Activated T-helper 9 cell treated with anti-CD3 and anti-CD28 coated beads, Interleukin-2, amount 50 U/mL, for 16 hours (primary cell): ENCODE results near the gene RBM19.

Experiments
- DNase-seq: peaks from one replicate; pipeline ENCODE4 v3.0.0-alpha.2; 2020; ENCODE audit warnings: low read depth

The RBM19 gene

DNA sequence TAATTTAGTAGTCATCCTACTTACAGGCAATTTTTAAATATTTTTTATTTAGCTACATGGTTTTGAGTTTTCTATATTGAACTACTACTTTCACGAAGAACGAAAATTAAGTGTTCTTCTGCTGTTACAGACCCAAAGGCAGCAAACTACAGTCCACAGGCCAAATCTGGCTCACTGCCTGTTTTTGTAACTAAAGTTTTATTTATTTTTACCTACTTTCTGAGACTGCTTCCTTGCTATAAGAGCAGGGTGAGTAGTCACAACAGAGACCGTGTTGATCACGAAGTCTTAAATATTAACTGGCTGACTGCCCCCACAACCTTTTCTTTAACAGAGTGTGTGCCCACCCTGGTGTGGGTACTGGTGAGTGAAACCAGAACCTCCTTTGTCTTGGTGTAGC lies 11.6 kb downstream of the RBM19 start:
- DNase-seq: no peak

GRCh38 chr12:113950873-113951272 lies 15.3 kb downstream of the RBM19 start:
- DNase-seq: no peak

DNA sequence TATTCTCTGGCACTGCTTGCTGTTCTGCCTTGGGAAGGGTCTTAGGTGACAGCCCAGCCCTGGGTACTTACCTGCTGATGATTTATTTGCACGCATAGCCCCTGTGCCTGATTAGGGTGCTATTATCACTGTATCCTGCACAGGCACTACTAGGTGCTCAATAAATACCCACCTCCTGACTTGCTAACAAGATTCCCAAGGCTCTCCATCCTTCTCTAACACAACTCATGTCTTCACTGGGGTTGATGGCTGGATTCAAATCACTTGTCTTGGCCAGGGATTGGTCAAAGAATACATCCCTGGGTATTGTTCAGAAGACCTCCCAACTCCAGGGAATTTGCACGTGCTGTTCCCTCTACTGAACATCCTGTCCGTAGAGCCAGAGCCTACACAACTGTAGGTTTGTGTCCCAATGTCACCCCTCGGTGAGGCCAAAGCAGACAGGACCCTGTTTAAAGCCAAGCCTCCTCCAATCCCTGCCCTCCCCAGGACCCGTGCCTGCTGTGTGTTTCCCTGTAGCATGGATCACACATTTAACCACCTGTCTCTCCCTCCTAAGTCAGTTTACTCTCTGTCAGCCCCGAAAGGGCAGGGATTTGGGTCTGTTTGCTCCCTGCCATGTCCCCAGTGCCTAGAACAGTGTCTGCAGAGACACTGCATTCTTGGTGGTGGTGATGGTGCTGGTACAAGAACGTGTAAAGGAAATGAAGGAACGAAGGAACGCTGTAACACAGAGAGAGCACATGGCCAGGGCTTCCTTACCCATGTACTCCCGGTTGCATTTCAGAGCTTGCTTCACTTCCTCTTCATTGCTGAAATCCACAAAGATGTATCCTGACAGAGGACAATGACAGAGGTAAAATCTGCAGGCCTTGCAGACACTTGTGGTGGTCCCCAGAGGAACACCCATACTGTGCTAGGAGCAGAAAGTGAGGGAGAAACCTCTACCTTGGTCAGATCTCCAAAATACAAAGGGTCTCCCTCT lies 16.5 kb downstream of the RBM19 start:
- no peak for DNase-seq

- DNase-seq: no peak
Observed at GRCh38 chr12:113948151-113948914, 17.8 kb downstream of the RBM19 start.

DNA sequence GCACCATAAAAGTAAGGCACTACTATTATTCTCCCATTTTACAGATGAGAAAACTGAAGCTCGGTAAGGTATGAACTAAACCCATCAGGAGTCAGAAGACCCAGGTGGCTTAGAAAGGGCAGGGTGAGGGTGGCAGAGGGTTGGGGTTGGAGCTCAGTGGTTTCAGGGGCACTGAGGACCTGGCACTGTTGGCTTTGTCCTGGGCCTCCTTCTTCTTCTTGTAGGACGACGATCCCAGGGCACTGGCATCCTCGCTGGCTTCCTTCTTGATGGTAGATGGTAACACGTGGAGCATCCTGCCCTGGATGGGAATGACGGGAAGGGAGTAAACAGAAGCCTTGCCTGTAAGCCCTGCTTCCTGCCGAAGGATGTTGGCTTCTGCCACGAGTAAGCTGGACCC lies 19.9 kb downstream of the RBM19 start:
- DNase-seq: no peak

- DNase-seq: no peak
Observed at GRCh38 chr12:113945174-113946173, 20.7 kb downstream of the RBM19 start.

GRCh38 chr12:113942209-113942608 lies 23.9 kb downstream of the RBM19 start:
- DNase-seq: no peak

- DNase-seq: no peak
Observed at GRCh38 chr12:113941208-113941486, 25.0 kb downstream of the RBM19 start.

- no peak for DNase-seq
Observed at GRCh38 chr12:113940357-113941207, 25.5 kb downstream of the RBM19 start.

DNA sequence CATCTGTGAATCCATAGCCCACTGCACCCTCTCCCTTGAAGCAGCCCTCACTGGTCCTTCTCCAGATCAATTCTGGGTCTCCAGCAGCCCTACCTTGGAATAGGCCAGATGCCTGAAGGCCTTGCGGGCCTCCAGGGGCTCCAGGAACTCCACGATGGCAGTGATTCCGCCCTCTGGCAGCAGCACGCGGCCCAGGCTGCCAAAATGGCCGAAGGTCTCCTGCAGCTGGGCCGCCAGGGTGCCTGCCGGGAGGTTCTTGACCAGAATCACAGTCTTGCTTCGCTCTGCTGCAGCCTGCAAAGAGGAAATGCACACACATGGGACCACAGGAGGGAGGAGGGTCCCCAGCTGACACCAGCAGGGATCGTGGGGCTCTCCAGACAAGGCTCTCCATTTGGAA lies 26.3 kb downstream of the RBM19 start:
- no peak for DNase-seq

DNA sequence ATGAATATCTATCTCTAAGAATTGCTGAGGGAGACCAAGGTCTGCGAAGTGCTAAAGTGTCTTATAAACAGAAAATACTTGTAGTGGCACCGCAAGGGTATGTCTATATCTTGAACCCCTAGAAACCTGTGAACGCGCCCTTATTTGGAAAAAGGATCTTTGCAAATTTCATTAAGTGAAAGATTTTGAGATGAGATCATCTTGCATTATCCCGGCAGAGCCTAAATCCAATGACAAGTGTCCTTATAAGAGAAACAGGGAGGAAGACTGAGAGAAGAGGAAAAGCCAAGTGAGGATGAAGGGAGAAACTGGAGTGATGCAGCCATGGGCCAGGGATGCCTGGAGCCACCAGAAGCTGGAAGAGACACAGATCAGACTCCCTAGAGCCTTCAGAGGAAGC lies 27.7 kb downstream of the RBM19 start:
- no peak for DNase-seq

GRCh38 chr12:113936460-113936859 lies 29.7 kb downstream of the RBM19 start:
- DNase-seq: no peak

GRCh38 chr12:113935459-113935858 lies 30.7 kb downstream of the RBM19 start:
- DNase-seq: no peak

DNA sequence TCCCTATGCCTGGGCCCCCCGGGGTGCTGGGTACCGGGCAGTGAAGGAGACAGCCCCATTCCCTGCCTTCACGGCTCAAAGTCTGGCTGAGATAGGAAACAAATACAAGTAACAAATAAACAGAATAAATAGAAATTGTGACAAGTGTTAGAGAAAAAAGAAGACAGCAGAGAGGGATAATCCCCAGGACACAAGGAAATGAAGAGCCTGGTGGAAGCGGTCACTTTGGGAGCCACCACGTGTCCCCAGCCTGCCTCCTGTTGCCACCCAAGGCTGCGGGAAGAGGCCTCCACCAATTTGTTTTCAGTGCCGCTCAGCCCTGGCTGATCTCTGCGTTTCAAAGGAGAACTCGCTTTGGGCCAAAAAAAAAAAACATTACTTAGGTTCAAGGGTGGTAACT lies 31.2 kb downstream of the RBM19 start:
- DNase-seq: no peak

DNA sequence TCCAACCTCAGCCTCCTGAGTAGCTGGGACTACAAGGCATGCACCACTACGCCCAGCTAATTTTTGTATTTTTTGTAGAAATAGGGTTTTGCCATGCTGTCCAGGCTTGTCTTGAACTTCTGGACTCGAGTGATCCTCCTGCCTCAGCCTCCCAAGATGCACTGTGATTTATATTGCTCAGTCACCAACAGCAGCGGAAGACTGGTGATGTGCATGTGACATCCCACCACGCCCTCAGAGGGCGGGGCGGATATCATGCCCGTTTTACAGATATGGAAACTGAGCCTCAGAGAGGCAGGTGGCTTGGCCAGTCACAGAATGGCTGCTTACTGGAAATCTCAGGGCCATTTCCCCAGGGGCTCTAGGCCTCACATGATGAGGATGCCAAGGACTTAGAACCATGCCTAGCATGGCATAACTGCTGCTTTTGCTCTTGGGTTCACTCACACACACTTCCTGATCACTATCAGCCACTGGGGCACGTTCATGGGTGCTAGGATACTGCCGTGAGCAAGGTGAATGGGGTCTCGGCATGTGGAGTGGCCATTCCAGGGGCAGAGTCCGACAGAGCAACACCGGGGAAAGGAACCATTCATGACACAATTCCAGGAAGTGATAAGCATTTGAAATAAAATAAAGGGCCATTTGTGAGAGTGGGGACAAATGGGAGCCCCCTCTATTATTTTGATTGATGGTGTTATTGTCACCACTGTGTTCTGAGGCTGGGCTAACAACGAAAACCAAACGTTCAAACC lies 31.9 kb downstream of the RBM19 start:
- DNase-seq: no peak

GRCh38 chr12:113933201-113933786 lies 32.8 kb downstream of the RBM19 start:
- no peak for DNase-seq

DNA sequence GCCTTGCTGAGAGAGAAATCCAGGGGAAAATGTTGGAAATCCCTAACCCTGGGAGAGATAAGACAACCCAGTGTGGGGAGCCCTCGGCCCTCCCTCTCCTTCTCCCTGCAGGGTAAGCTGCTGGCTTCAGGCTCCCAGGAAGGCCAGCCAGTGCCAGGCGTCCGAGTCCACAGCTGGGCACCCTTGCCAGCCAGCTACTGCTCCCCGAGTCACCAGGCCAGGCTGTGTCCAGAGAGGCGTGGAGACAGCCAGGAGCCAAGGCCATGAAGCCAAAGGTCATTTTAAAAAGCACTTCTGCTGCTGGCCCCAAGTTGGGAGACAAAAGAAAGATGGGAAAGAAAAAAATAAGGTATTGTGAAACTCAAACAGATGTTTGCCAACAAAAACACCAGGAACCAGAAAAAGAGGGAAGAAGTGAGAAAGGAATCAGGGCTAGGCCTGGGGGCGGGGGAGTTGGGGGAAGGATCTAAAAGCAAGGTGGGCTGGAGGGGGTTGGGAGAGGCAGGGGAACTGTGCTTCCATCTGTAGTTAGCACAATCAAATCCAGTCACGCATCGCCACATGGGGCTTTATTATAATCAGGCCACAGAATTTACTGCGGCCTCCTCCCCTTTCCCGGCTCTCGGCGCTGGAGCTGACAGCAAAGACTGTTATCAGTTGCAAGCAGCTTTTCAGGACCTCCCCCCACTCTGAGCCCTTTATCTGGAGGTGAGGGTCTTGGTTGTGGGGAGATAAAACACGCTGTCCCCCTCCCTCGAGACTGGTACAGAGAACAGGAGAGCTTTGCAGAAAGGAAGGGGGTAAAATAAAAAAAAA lies 33.5 kb downstream of the RBM19 start:
- no peak for DNase-seq

DNA sequence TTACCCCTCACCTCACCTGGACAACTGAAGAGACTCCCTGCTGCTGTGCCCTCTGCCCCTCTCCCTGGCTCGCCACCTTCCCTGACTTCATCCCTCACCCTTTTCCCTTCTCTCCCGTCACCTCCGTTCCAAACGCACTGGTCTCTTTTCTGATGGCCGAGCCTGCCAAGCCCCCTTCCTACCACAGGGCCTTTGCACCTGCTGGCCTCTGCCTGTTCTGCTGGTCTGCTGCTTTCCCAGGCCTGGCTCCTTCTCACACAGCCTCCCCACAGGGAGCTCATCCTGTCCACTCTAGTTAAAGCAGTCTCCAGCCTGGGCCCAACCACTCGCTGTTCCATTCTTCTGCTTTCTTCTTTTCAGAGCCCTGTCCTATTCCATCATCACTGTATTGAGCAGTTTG lies 34.6 kb downstream of the RBM19 start:
- no peak for DNase-seq

DNA sequence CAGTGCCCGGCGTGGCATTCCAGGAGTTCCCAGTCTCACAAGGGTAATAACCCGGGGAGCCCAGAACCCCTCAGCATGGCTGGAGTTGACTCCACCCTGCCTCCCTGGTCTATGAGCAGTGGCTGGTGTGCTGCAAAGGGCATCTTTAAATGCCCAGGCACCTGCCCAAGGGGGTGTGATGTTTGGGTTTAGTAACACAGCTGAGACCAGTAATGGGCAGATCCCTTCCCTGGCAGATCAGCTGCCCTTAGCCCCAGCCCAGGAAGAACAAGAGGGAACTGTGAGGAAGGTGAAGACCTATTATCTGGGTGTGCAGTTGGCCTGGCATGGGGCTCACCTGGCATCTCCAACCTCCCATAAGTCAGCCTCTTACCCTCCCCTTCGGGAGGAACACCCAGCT lies 35.9 kb downstream of the RBM19 start:
- no peak for DNase-seq
